GM12892 (cell line): ENCODE results near the gene HMGB1.
A peak's percentile ranks its signal among the peaks of the same experiment; 100 is the strongest.
"Not testable (repeated sequence)": the region's sequence is repeated elsewhere in the genome, so short reads cannot be mapped to it uniquely, and the experiment has no call there.

ENCODE experiments used
- DNase-seq: peaks from one replicate; pipeline ENCODE4 v3.0.0; 2011; ENCODE audit not compliant: insufficient read length
- FAIRE-seq: peaks from 2 replicates; lab custom pipeline; 2011; peaks lifted over from hg19 to GRCh38; lab: Jason Lieb, UNC
- POLR2A ChIP-seq: IDR thresholded peaks from 2 replicates; pipeline ENCODE4 v1.6.1; 2011; ENCODE audit warnings: low read depth, low read length, control low read depth
- POLR2AphosphoS5 ChIP-seq: IDR thresholded peaks from 2 replicates; pipeline ENCODE4 v1.6.1; 2011; ENCODE audit warnings: low read depth, low read length, control low read depth
- TAF1 ChIP-seq: IDR thresholded peaks from 2 replicates; pipeline ENCODE4 v1.6.1; 2011; ENCODE audit warnings: low read depth, mild to moderate bottlenecking, control low read depth, low read length, borderline replicate concordance

Gene HMGB1

DNA sequence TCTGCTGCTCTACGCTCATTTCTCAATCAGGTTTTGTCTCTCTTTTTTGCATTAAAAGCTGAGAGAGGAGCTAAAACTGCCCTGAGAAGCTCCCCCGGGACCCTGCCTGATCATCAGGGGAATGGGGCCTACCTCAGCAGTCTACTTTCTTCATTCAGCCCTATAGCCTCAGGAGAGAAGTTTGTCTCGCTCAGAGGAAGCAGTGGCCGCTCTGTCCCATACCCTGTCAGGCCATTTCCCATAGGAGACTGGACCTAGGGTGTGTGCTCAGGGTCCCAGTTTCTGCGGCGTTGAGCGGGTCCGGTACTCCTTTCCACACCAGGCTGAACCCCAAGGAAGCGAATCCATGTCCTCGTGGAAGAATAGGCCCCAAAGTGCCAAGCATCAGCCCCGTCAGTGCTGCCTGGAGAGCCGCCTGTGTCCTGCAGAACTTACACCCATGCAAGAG is 21.8 kb downstream of the HMGB1 start:
- FAIRE-seq: peak; percentile 82
- no peak for DNase-seq
- TF ChIP-seq POLR2A (peak; percentile 47; the same call in 1 of the 2 replicates), TAF1 (no peak)

DNA sequence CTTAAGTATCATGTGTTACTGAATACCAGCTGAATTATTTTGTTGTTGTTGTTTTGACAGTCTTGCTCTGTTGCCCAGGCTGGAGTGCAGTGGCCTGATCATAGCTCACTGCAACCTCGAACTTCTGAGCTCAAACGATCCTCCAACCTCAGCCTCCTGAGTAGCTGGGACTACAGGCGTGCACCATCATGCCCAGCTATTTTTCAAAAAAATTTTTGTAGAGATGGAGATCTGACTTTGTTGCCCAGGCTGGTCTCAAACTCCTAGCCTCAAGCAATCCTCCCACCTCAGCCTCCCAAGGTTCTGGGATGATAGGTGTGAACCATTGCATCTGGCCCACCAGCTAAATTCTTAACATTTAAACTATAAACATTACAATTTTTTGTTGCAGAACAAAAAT is 22.2 kb downstream of the HMGB1 start:
- not testable (repeated sequence) for FAIRE-seq, DNase-seq

DNA sequence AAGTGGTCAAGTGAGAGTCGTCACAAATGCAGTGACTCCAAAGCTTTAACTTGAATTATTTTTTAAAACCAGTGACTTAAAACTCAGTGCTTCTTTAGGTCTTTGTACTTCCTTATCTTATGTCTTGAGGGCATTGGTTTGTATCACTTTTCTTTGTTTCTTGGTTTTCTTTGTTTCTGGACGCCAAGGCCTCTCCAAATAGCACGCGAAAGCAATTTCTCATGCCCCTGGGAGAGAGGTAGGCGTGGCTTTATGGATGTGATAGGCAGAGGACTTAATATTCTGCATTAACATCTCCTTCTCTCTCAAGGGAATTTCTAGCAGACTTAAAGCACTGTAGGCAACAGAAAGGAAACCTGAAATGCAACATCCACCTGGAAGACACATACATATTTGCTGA is 22.8 kb downstream of the HMGB1 start:
- DNase-seq: no peak

DNA sequence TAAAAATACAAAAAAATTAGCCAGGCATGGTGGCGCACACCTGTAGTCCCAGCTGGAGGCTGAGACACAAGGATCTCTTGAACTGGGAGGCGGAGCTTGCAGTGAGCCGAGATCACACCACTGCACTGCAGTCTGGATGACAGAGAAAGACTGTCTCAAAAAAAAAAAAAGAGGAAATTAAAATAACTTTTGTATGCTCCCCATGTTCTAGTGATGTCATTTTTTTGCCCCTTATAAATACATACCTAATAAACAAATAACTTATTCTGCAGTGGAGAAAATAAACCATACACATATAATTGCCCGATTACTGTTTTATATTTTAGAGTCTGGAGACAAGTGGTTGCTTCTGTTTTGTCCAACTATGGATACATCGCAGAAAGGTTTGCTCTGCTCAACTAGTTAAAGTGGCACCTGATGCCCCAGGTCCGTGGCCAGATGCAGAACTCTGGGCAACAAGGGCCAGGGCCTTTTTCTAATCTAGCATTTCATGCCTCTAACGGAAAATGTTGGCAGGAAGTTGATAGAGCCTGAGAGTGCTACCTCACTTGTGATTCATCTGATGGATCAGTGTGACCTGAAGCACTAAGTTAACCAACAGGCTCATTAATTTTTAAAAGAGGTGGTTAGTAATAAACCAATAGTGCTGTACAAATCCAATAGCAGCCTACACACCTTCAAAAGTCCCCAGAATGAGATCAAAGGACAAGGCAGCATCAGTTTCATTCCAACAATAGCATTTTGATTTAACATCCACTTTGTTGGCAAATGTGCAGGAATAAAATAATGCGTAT is 24.6 kb downstream of the HMGB1 start:
- TF ChIP-seq POLR2A (no peak), TAF1 (no peak), POLR2AphosphoS5 (no peak)
- DNase-seq: no peak
- FAIRE-seq: no peak

More for the DNA sequence above, 22.8 kb downstream of the HMGB1 start:
- no peak for TF ChIP-seq POLR2A
- TF ChIP-seq TAF1: no peak
- TF ChIP-seq POLR2AphosphoS5: no peak
- FAIRE-seq: peak; percentile 14

DNA sequence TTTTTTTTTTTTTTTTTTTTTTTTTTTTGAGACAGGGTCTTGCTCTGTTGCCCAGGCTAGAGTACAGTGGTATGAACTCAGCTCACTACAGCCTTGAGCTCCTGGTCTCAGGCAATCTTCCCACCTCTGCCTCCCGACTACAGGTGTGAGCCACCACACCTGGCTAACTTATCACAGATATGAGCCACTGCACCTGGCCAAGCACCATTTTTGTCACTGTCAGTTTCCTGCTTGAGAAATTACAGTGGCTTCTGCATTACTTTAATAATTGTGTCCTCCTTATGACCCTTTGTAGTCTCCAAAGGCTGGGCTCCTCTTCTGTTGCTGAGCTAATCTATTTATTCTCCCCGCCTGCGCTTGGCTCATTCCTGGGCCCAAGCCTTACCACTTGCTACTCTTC is 27.4 kb downstream of the HMGB1 start:
- no peak for FAIRE-seq
- no peak for TF ChIP-seq TAF1
- TF ChIP-seq POLR2AphosphoS5: no peak
- TF ChIP-seq POLR2A: no peak
- no peak for DNase-seq

DNA sequence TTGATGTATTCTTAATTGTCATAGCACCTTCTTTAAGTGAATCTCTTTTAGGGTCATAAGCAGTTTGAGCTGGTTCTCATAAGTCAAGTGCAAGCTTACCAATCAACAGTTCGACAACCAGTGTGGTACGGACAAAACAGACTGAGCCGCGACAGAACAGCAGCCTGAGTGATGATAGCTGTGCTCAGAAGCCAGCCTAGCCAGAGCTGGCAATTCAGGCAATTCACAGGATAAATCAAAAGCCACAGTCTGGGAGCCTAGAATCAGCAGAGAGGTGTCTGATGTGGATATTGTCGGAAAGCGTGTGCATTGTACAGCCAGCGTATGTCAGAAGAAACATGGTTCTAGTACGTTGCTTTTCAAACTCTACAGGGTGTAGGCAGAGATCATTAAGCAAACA is 28.6 kb downstream of the HMGB1 start:
- DNase-seq (no peak), FAIRE-seq (no peak)
- no peak for TF ChIP-seq TAF1
- TF ChIP-seq POLR2A: no peak
- no peak for TF ChIP-seq POLR2AphosphoS5

DNA sequence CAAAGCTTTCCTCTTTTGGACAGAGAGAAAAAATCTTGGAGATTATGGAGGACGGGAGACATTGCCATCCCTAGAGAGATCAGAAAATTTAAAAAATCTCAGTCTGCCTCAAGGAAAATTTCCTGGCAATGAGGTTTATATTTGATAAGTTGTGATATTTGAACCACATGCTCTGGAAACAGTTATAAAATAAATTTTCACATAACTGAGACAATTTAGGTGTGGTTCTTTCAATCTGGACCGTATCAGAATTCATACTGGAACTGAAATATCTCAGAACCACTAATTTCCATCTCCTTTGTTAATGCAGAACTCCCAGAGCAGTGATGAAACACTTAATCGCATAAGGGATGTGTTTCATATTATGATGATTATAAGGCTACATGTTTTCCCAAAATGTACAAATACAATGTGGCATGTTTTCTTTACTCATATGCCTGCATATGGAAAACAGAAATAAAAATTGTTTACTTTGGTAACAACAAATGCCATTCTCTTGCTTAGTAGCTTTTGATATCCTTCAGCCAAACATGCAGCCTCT is 29.8 kb downstream of the HMGB1 start:
- FAIRE-seq: no peak
- TF ChIP-seq POLR2A (no peak), TAF1 (no peak), POLR2AphosphoS5 (no peak)
- DNase-seq: no peak

DNA sequence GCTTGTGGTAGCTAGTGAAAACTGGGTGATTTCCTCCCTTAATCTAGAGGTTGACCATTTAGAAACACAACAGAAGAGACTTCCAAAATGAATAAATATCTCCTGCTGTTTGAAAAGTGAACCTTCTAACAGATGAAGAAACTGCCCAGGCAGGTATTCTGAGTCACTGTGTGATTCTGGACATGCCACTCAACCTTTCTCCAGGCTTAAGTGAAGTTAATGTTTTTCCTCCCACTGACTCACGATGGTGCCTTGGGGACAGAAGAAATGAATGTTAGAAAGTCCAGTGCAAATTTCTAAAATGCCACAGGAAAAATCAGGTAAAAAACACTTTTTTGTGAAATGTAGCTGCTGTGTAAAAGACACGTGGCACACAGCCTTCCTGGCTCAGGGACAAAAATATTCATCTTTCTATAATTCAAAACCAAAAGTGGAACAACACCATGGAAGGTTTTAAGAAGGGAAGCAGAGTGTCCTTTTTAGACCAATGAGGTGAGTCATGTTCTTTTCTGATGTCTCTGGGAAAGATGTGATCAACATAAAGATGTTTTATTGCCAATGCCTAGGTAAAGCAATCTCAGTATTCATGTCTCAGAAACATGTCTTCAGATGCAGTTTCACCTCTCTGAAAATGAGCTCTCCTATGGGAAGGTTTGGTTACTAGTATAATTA is 34.3 kb downstream of the HMGB1 start:
- TF ChIP-seq POLR2AphosphoS5 (no peak), POLR2A (no peak), TAF1 (no peak)
- DNase-seq (no peak), FAIRE-seq (peak; percentile 70)

DNA sequence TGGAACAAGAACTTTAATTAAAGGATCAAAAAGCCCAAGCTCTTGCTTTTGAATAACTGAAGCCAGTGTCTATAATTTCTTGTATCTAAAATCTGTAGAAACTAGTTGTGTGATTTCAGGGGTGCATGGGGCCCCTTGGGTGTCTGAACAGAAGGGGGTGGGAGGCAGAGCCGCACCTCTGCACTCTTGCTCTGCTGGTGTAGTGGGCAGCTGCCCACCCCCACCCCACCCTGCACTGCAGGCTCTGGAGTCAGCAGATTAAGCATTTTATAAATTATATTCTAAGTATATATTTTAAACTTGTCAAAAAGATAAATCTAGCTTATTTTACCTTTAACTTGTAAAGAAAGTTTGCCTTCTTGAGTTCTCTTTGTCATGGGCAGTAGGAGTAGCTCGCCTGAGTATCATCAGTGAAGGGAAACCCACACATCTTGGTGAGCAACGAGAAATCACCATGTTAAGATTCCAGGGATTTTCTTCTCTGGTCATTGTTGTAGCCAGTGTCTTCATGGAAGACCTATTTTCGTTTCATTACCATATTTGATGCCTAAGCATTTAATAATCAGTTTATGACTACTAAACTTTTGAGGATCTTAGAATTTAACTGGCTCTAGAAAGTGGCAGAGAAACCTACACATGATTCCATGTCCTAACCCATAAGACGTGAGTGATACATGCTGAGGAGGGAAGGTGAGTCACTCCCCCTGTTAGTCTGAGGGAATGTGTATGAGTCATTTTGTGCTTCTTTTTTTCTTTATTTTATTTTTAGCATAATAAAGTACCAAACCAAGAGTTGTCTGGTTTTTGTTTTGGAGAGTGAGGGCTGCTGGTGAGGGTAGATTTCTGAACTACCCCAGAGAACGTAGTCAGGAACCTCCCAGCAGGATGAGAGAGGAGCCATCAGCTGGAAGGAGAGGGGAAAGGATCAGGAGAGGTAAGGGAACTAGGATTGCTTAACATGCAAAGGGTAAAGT is 35.7 kb downstream of the HMGB1 start:
- DNase-seq (no peak), FAIRE-seq (peak; percentile 61)

DNA sequence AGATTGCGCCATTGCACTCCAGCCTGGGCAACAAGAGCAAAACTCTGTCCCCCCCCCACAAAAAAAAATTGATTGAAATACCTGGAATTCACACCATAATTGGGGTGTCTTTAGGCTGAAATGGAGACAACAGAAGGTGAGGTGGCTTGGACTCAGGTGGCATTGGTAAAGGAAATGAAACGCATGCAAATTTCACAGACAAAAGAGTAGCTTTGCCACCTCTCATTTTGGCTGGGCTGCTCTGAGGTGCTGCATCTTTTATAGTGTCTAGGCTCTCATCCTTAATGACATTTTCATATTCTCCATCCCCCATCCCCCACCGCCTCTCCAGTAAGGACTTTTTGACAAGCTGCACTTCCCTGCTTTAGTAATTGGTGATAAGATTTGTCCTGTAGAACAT is 36.5 kb downstream of the HMGB1 start:
- TF ChIP-seq POLR2A (no peak), TAF1 (no peak), POLR2AphosphoS5 (no peak)
- FAIRE-seq (no peak), DNase-seq (no peak)

More for the DNA sequence above, 35.7 kb downstream of the HMGB1 start:
- no peak for TF ChIP-seq POLR2AphosphoS5
- TF ChIP-seq TAF1: no peak
- no peak for TF ChIP-seq POLR2A

DNA sequence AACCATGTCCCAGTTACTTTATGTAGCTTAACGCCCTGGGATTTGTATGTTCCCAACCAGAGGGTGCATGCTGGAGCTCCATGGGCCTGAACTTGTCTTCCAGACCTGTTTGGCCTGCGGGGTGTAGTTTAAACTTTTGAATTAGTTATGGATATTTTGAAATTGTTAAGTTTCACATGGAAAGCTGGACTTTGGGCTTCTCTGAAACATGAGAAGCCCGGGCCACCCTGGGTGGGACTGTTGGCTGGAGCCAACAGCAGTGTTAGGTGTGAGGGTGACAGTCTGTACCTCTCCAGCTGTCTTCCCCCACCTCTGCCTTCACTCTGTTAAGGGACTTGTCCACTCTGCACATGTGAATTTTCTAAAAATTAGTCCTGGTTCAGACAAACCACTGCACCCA is 41.8 kb downstream of the HMGB1 start:
- TF ChIP-seq POLR2AphosphoS5: no peak
- no peak for TF ChIP-seq TAF1
- no peak for TF ChIP-seq POLR2A
- no peak for FAIRE-seq
- no peak for DNase-seq
